PC-9 (cell line): ENCODE results near the gene SHISAL1. TPM values are rescaled to one million over a fixed set of nuclear protein-coding genes. Genes with fewer than 3 reads are reported as not detected.

Experiments
- BruUV-seq: library from RNA; stranded (reverse); fragments of 400-500 nt; replicated peaks from 2 replicates; lab custom pipeline; 2021; lab: Mats Ljungman, UMichigan
- CTCF ChIA-PET: fragments of 300-600 bp; sonication (Branson Sonifier 250); formaldehyde crosslinking; loops from one replicate; lab custom pipeline; 2022; ENCODE audit warnings: antibody characterized with exemption; lab: Charles Lee
- POLR2A ChIA-PET: fragments of 300-600 bp; sonication (Branson Sonifier 250); formaldehyde crosslinking; loops from one replicate; lab custom pipeline; 2022; ENCODE audit warnings: antibody characterized with exemption; ENCODE audit not compliant: unreplicated experiment; lab: Charles Lee
- DNase-seq, 2 experiments: peaks; one replicate each; pipeline versions ENCODE4 v3.0.0 to v3.0.0-alpha.2; 2015 to 2022; ENCODE audit warnings: mixed read lengths in 1 of 2
- H2AFZ ChIP-seq: fragments of 200-600 bp; sonication (generic); 2 replicates; pipeline ENCODE4 v1.8.1; 2017; ENCODE audit warnings: antibody characterized with exemption
- H3F3A ChIP-seq: fragments of 200-600 bp; sonication (generic); 2 replicates; pipeline ENCODE4 v1.8.1; 2017; ENCODE audit warnings: antibody characterized with exemption, mild to moderate bottlenecking, low read depth; ENCODE audit not compliant: insufficient read depth
- H3K27ac ChIP-seq: fragments of 200-600 bp; sonication (generic); 2 replicates; pipeline ENCODE4 v1.6.1; 2016; ENCODE audit warnings: mixed run types
- H3K27me3 ChIP-seq: fragments of 200-600 bp; sonication (generic); 2 replicates; pipeline ENCODE4 v1.6.1; 2016; ENCODE audit warnings: low read depth, mixed run types; ENCODE audit not compliant: insufficient read depth
- H3K36me3 ChIP-seq: fragments of 200-600 bp; sonication (generic); 2 replicates; pipeline ENCODE4 v1.6.1; 2016; ENCODE audit warnings: low read depth, mixed run types
- H3K4me1 ChIP-seq: fragments of 200-600 bp; sonication (generic); replicated peaks from 2 replicates; pipeline ENCODE4 v1.6.1; 2016; ENCODE audit warnings: mixed run types; ENCODE audit not compliant: insufficient read depth
- H3K4me2 ChIP-seq: fragments of 200-600 bp; sonication (generic); 2 replicates; pipeline ENCODE4 v1.6.1; 2017; ENCODE audit warnings: mixed run types
- H3K4me3 ChIP-seq: fragments of 200-600 bp; sonication (generic); 2 replicates; pipeline ENCODE4 v1.6.1; 2016; ENCODE audit warnings: mixed run types
- H3K79me2 ChIP-seq: fragments of 200-600 bp; sonication (generic); 2 replicates; pipeline ENCODE4 v1.6.1; 2017; ENCODE audit warnings: low read depth, mixed run types
- H3K9me2 ChIP-seq: fragments of 200-600 bp; sonication (generic); 2 replicates; pipeline ENCODE4 v1.8.1; 2017; ENCODE audit warnings: mild to moderate bottlenecking; ENCODE audit not compliant: insufficient read depth
- H3K9me3 ChIP-seq: fragments of 200-600 bp; sonication (generic); 2 replicates; pipeline ENCODE4 v1.8.1; 2016; ENCODE audit warnings: low read depth; ENCODE audit not compliant: insufficient read depth
- H4K20me1 ChIP-seq: fragments of 200-600 bp; sonication (generic); 2 replicates; pipeline ENCODE4 v1.8.1; 2017; ENCODE audit not compliant: insufficient read depth
- EZH2 ChIP-seq: fragments of 200-600 bp; sonication (generic); IDR thresholded peaks from 2 replicates; pipeline ENCODE4 v1.8.0; 2017; ENCODE audit warnings: antibody characterized with exemption, low read depth
- intact Hi-C: fragments of 100-400 bp; cut with micrococcal nuclease; formaldehyde crosslinking; loops from one replicate; pipeline ENCODE4 v1.10.0; 2022; ENCODE audit not compliant: unreplicated experiment
- total RNA-seq: library from RNA; stranded (reverse); gene quantifications from 2 replicates; pipeline ENCODE4 v1.2.3, GENCODE V29; 2021
- TF ChIP-seq, protein P1 (sequence below): fragments of 200-600 bp; sonication (generic); conservative IDR thresholded peaks from 2 replicates; pipeline ENCODE4 v1.6.1; 2017; ENCODE audit warnings: mixed run types, antibody characterized with exemption, mild to moderate bottlenecking, moderate library complexity

Gene SHISAL1
- total RNA-seq, 1 experiment from 2014 or later, result 0.94 TPM

DNA sequence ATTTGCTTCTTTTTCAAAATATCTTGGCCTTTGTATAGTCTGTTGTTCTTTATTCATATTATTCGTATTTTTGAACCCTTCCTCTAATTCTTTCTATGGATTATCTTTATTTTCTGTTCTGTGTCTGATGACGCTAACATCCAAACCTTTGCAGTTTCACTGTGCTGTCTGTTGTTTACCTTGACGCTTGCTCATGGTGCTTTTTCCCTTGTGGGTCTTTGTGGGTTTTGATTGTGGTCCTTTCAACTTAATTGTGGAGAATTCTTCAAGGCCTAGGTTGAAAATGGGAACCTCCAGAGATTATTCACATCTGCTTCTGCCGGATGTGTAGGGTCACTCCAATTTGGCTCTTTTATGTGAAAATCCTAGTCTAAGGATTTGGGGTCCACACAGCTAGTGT, 97.5 kb downstream of the SHISAL1 start:
- Histone ChIP-seq H3K36me3 (no peaks in the 10 kb centered on the region), H3K4me1 (no peaks in the 10 kb centered on the region), H3K27ac (no peak overlapping the region), H3K79me2 (no peaks in the 10 kb centered on the region), H4K20me1 (no peaks in the 10 kb centered on the region), H3K9me2 (no peaks in the 10 kb centered on the region), H3K9me3 (no peaks in the 10 kb centered on the region), H3K4me2 (no peak overlapping the region), H3K4me3 (no peak overlapping the region), H3K27me3 (peaks cover 28% of the 10 kb centered on the region), H2AFZ (no peak overlapping the region), H3F3A (no peaks in the 10 kb centered on the region; the same call in 1 of the 2 replicates)
- intact Hi-C loops, result no loop called here
- ChIA-PET CTCF (no interaction called here), POLR2A (no interaction called here)
- no peak for DNase-seq
- no TSS peak for BruUV-seq
- no peak for TF ChIP-seq EZH2
- TF ChIP-seq, protein P1, sequence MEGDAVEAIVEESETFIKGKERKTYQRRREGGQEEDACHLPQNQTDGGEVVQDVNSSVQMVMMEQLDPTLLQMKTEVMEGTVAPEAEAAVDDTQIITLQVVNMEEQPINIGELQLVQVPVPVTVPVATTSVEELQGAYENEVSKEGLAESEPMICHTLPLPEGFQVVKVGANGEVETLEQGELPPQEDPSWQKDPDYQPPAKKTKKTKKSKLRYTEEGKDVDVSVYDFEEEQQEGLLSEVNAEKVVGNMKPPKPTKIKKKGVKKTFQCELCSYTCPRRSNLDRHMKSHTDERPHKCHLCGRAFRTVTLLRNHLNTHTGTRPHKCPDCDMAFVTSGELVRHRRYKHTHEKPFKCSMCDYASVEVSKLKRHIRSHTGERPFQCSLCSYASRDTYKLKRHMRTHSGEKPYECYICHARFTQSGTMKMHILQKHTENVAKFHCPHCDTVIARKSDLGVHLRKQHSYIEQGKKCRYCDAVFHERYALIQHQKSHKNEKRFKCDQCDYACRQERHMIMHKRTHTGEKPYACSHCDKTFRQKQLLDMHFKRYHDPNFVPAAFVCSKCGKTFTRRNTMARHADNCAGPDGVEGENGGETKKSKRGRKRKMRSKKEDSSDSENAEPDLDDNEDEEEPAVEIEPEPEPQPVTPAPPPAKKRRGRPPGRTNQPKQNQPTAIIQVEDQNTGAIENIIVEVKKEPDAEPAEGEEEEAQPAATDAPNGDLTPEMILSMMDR, result no peak

DNA sequence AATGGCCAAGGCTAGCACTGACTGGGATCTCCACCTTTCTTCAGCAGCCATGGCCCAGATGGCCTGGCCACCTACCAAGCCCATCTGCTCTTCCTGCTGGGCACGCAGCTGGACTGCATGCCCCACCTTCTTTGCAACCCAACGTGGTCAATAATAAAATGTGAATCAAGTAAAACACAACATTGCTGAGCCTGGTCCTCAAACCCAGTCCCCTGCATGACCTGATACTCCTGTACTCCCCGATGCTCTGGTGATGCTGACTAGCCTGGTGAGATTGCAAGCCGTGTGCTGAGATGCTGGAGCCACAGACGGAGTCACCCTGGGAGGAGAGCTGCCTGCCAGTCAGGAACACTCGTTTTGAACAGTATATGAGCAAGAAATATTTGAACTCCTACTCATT, 98.0 kb downstream of the SHISAL1 start:
- no peaks in the 10 kb centered on the region for H3K4me1 ChIP-seq
- H3K27ac ChIP-seq, result no peak overlapping the region
- no peak for TF ChIP-seq EZH2
- TF ChIP-seq, protein P1, result no peak
- ChIA-PET CTCF (no interaction called here), POLR2A (no interaction called here)
- intact Hi-C loops, result no loop called here
- no peaks in the 10 kb centered on the region for H3K9me2 ChIP-seq
- no peaks in the 10 kb centered on the region; the same call in 1 of the 2 replicates for H3F3A ChIP-seq
- H3K4me2 ChIP-seq, result no peak overlapping the region
- H3K79me2 ChIP-seq, result no peaks in the 10 kb centered on the region
- no peak for DNase-seq
- H3K27me3 ChIP-seq, result peaks cover 28% of the 10 kb centered on the region
- no peaks in the 10 kb centered on the region for H3K9me3 ChIP-seq
- no peaks in the 10 kb centered on the region for H3K36me3 ChIP-seq
- H4K20me1 ChIP-seq, result no peaks in the 10 kb centered on the region
- no TSS peak for BruUV-seq
- no peak overlapping the region for H2AFZ ChIP-seq
- H3K4me3 ChIP-seq, result no peak overlapping the region

DNA sequence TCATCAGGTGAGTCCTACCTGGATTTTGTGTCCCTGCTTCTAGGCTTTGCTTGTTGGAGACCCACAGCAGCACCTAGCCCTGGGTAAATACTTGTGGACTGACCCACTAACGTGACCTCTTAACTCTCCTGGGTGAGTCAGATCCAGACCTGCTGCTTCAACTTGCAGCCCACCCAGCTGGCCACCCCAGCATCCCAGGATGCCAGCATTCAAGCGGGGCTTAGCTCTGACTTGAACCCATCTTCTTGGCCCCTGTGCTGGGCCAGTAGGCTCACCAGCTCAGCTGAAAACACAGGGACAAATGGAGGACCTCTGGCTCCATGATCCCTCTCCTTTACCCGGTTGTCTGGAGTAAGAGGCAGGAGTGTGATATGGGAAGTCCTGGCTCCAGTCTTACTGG, 98.6 kb downstream of the SHISAL1 start:
- POLR2A ChIA-PET, result no interaction called here
- Histone ChIP-seq H4K20me1 (no peaks in the 10 kb centered on the region), H3K27me3 (peaks cover 30% of the 10 kb centered on the region; the same call in 1 of the 2 replicates)

More for the DNA sequence above, 98.6 kb downstream of the SHISAL1 start:
- DNase-seq, result no peak
- no peaks in the 10 kb centered on the region for H3K4me1 ChIP-seq
- H3F3A ChIP-seq, result no peaks in the 10 kb centered on the region; the same call in 1 of the 2 replicates
- no peak overlapping the region for H3K4me2 ChIP-seq
- intact Hi-C loops, result no loop called here
- BruUV-seq, result no TSS peak
- no peak overlapping the region for H3K4me3 ChIP-seq
- TF ChIP-seq EZH2, result no peak
- TF ChIP-seq, protein P1, result no peak
- H3K27ac ChIP-seq, result no peak overlapping the region
- no peaks in the 10 kb centered on the region for H3K9me2 ChIP-seq
- no peaks in the 10 kb centered on the region for H3K79me2 ChIP-seq
- H2AFZ ChIP-seq, result no peak overlapping the region
- CTCF ChIA-PET, result no interaction called here
- H3K36me3 ChIP-seq, result no peaks in the 10 kb centered on the region
- peaks cover 1% of the 10 kb centered on the region; the same call in 1 of the 2 replicates for H3K9me3 ChIP-seq
